Nephron progenitor cell (in vitro differentiated cells): ENCODE measurements around the gene HMX2.

ENCODE experiments used
- DNase-seq: peaks from one replicate; pipeline ENCODE4 v3.0.0; 2021
- H3K27ac Mint-ChIP-seq: 2 replicates; pipeline ENCODE4 v1.8.0; 2021; ENCODE audit warnings: mild to moderate bottlenecking, moderate library complexity, mixed read lengths
- H3K27me3 Mint-ChIP-seq: 2 replicates; pipeline ENCODE4 v1.8.0; 2021; ENCODE audit warnings: mild to moderate bottlenecking, low read depth, mixed read lengths; ENCODE audit not compliant: poor library complexity
- H3K36me3 Mint-ChIP-seq: 2 replicates; pipeline ENCODE4 v1.8.0; 2021; ENCODE audit warnings: low read depth, mixed read lengths
- H3K4me1 Mint-ChIP-seq: 2 replicates; pipeline ENCODE4 v1.8.0; 2021; ENCODE audit warnings: mixed read lengths
- H3K4me3 Mint-ChIP-seq: 2 replicates; pipeline ENCODE4 v1.8.0; 2021; ENCODE audit warnings: mild to moderate bottlenecking, moderate library complexity, mixed read lengths
- H3K9me3 Mint-ChIP-seq: 2 replicates; pipeline ENCODE4 v1.8.0; 2021; ENCODE audit warnings: mild to moderate bottlenecking, moderate library complexity, mixed read lengths
- TF ChIP-seq, protein P1 (sequence below): fragments of 200-600 bp; sonication (generic); IDR thresholded peaks from 2 replicates; pipeline ENCODE4 v1.5.0; 2021; ENCODE audit warnings: antibody characterized with exemption

Gene HMX2

DNA sequence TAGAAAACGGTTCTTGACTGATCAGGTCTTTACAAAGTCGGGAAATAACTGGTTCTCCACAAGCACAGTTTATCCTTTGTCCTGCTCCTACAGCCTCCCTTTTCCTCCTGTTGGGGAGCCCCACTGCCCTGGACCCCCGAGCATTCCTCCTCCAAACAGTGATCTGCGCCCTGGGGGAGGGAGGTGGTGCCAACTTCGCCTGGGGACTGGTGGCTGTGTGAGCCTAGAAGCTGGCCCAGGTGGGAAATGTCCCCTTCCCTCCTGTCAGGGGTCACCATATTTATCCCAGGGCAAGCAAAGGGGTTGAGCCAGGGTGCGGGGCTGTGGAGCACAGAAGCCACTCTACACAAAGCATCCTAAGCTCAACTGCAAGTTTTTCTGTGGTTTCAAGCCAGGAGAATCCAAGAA is 6.9 kb upstream of the HMX2 start:
- H3K36me3 Mint-ChIP-seq = no peaks in the 10 kb centered on the region
- TF ChIP-seq, protein P1, sequence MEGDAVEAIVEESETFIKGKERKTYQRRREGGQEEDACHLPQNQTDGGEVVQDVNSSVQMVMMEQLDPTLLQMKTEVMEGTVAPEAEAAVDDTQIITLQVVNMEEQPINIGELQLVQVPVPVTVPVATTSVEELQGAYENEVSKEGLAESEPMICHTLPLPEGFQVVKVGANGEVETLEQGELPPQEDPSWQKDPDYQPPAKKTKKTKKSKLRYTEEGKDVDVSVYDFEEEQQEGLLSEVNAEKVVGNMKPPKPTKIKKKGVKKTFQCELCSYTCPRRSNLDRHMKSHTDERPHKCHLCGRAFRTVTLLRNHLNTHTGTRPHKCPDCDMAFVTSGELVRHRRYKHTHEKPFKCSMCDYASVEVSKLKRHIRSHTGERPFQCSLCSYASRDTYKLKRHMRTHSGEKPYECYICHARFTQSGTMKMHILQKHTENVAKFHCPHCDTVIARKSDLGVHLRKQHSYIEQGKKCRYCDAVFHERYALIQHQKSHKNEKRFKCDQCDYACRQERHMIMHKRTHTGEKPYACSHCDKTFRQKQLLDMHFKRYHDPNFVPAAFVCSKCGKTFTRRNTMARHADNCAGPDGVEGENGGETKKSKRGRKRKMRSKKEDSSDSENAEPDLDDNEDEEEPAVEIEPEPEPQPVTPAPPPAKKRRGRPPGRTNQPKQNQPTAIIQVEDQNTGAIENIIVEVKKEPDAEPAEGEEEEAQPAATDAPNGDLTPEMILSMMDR = no peak
- DNase-seq = no peak
- peaks cover 100% of the 10 kb centered on the region for H3K27me3 Mint-ChIP-seq
- no peak overlapping the region for H3K27ac Mint-ChIP-seq
- no peaks in the 10 kb centered on the region for H3K9me3 Mint-ChIP-seq
- no peak overlapping the region for H3K4me3 Mint-ChIP-seq
- peaks cover 27% of the 10 kb centered on the region for H3K4me1 Mint-ChIP-seq

DNA sequence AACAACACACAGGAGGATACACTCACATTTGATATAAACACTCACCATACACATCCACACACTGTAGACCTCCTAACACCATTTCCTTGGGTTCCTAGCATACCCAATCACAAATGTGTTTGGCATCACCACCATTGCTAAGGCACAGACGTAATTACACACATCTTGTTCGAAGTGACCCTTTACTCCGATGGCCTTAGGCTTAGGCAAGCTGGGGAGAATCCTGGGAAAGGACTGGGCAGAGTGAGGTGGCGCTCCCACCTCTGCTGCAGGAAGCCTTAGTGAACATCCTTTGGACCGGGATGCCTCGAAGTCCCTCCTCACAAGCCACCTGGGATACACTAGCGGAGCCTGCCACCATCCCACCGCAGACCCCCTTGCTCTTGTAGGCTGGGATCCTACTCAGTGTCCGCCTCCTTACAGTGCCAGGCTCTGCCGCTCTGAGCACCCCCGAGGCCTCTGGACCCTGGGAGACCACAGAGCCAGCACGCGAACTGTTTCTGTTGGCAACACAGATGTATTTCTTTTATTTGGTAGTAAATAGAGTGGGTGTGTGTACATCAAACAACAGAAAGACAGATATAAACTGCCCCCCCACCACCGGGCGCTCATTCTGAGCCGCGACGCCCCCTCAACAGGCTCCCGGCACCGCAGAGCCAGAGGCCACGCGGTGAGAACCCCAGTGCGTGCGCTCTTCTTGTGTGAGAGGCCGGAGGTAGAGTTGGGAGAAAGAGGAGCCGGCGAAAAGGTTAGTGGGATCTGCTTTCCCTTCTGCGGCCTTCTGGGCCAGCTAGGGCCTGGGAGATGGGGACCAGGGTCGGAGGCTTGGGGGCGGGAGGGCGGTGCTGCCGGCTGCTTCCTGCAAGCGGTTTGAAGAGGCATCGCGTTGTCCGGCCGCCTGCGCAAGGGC is 5.9 kb upstream of the HMX2 start:
- Mint-ChIP-seq H3K9me3 (no peaks in the 10 kb centered on the region), H3K27ac (no peak overlapping the region), H3K36me3 (no peaks in the 10 kb centered on the region), H3K4me3 (no peak overlapping the region), H3K4me1 (peaks cover 25% of the 10 kb centered on the region), H3K27me3 (peaks cover 100% of the 10 kb centered on the region)
- TF ChIP-seq, protein P1 = no peak
- DNase-seq = no peak

DNA sequence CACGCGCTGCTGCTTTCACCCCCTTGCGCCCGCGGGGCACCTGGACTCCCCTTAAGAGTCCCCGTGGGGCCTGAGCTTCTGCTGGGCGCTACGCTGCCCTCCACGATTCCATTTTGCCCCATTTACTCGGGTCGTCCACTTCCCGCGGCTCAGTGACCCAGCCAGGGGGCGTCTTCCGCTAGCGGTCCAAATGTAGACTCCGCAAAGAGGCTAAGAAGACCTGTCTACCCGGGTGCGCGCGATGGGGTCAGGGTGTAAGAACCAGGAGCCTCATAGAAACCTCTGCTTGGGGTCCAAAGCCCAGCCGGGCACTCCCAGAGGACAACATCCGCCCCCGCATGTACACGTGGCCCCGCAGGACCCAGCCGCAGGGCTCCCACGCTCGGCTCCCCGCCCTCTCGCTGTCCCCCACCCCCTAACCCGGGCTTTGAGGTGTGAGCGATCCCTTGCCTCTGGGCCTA is 5.2 kb upstream of the HMX2 start:
- DNase-seq = peak; percentile 38
- Mint-ChIP-seq H3K36me3 (no peaks in the 10 kb centered on the region), H3K4me1 (peaks cover 26% of the 10 kb centered on the region), H3K27me3 (peaks cover 100% of the 10 kb centered on the region), H3K27ac (no peak overlapping the region), H3K9me3 (no peaks in the 10 kb centered on the region), H3K4me3 (peak overlapping the region; percentile 32)
- TF ChIP-seq, protein P1 = no peak

DNA sequence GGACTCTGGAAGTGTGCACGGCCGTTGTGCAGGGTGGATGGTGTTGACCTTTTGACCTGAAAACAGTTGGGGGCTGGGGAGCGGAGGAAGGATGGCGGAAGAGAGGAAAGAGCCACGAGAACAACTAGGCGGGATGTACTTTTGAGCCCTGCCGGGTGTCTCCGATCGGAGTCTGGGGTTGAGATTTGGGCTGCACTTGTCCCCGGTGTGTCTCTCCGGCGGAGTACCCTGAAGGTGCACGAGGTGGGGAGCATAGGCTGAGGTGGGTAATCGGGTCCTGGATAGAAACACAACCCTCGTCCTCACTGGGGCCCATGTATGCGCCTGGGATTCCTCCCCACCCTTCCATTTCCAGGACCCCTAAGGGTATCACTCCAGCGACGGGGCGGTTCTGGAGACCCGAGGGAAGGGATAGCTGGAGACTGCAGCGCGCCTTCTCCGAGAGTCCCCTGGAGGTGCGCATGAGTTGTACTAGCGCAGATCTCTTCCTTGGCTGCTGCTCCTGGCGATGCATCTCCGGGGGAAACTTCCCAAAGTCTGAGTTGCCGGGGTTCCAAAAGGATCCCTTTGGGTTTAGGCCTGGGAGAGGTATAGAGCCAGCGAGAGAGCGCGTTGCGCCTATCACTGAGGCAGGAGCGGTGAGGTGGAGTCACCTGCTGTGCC is 4.6 kb upstream of the HMX2 start:
- Mint-ChIP-seq H3K9me3 (no peaks in the 10 kb centered on the region), H3K27me3 (peaks cover 100% of the 10 kb centered on the region), H3K4me1 (peaks cover 26% of the 10 kb centered on the region), H3K4me3 (no peak overlapping the region), H3K27ac (no peak overlapping the region), H3K36me3 (no peaks in the 10 kb centered on the region)
- TF ChIP-seq, protein P1 = no peak
- DNase-seq = peak; percentile 26

DNA sequence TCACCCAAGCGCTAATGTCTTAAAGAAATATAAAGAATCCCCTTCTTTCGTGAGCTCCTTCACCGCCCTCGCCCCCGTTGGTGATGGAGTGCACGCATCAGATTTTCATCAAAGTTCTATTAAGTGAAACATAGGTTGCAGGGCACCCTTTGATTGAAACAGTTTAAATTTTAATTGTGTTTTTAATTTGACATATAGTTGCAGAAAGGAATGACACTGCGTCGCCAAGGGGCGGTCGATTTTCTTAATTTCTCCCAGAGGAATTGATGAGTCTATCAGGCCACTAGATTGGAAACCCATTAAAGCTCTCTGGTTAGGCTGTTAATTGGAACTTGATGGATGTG is 4.1 kb upstream of the HMX2 start:
- TF ChIP-seq, protein P1 = no peak
- H3K4me3 Mint-ChIP-seq = no peak overlapping the region
- DNase-seq = no peak
- H3K4me1 Mint-ChIP-seq = peaks cover 28% of the 10 kb centered on the region
- no peaks in the 10 kb centered on the region for H3K9me3 Mint-ChIP-seq
- H3K27me3 Mint-ChIP-seq = peaks cover 100% of the 10 kb centered on the region
- H3K27ac Mint-ChIP-seq = no peak overlapping the region
- no peaks in the 10 kb centered on the region for H3K36me3 Mint-ChIP-seq
